Liver (tissue), 9 donors: ENCODE results near the gene MCEMP1. TPM values are rescaled to one million over a fixed set of nuclear protein-coding genes. Genes with fewer than 3 reads are reported as not detected.

Source experiments
- DNase-seq: peaks from one replicate; pipeline ENCODE4 v3.0.0-alpha.2; 2017; ENCODE audit warnings: low spot score
- H3K27ac ChIP-seq, 2 donors: one replicate each; pipeline ENCODE4 v1.7.0; 2013; ENCODE audit warnings: inconsistent platforms in 2 of 2, low read length in 2 of 2, control low read depth in 1 of 2, low read depth in 1 of 2, mild to moderate bottlenecking in 1 of 2
- H3K27me3 ChIP-seq, 4 donors: one replicate each; pipeline versions ENCODE4 v1.6.1 to v1.7.0; 2013; ENCODE audit warnings: low read length in 3 of 4, inconsistent platforms in 1 of 4, mild to moderate bottlenecking in 1 of 4, moderate library complexity in 1 of 4; ENCODE audit not compliant: control insufficient read depth in 4 of 4, insufficient read depth in 4 of 4
- H3K36me3 ChIP-seq, 4 donors: one replicate each; pipeline versions ENCODE4 v1.6.1 to v1.7.0; 2013; ENCODE audit warnings: low read length in 3 of 4, mild to moderate bottlenecking in 3 of 4, low read depth in 1 of 4, moderate library complexity in 1 of 4; ENCODE audit not compliant: control insufficient read depth in 4 of 4, insufficient read depth in 3 of 4
- H3K4me1 ChIP-seq, 4 donors: one replicate each; pipeline versions ENCODE4 v1.6.1 to v1.7.0; 2013; ENCODE audit warnings: low read length in 3 of 4, mild to moderate bottlenecking in 3 of 4, moderate library complexity in 1 of 4; ENCODE audit not compliant: control insufficient read depth in 4 of 4, insufficient read depth in 4 of 4
- H3K4me3 ChIP-seq, 3 donors: one replicate each; pipeline versions ENCODE4 v1.6.1 to v1.7.0; 2013; ENCODE audit warnings: low read length in 3 of 3, control low read depth in 1 of 3, low read depth in 1 of 3, mild to moderate bottlenecking in 1 of 3
- H3K9ac ChIP-seq, 2 donors: one replicate each; pipeline ENCODE4 v1.7.0; 2013; ENCODE audit warnings: low read length in 2 of 2, mild to moderate bottlenecking in 2 of 2, moderate library complexity in 2 of 2, control low read depth in 1 of 2, low read depth in 1 of 2
- H3K9me3 ChIP-seq, 4 donors: one replicate each; pipeline versions ENCODE4 v1.6.1 to v1.7.0; 2013; ENCODE audit warnings: low read length in 3 of 4; ENCODE audit not compliant: control insufficient read depth in 4 of 4
- EGR1 ChIP-seq, 2 donors: IDR thresholded peaks; 2 replicates each; pipeline ENCODE4 v1.6.1; 2016 to 2018; ENCODE audit warnings: antibody characterized with exemption in 2 of 2, low read depth in 2 of 2
- FOXA1 ChIP-seq: IDR thresholded peaks from 2 replicates; pipeline ENCODE4 v1.6.1; 2016; ENCODE audit warnings: antibody characterized with exemption
- FOXA2 ChIP-seq: IDR thresholded peaks from 2 replicates; pipeline ENCODE4 v1.6.1; 2016; ENCODE audit warnings: antibody characterized with exemption
- GABPA ChIP-seq, 2 donors: IDR thresholded peaks in 1 of 2; conservative IDR thresholded peaks in 1 of 2; 2 replicates each; pipeline ENCODE4 v1.6.1; 2016; ENCODE audit warnings: antibody characterized with exemption in 2 of 2, mild to moderate bottlenecking in 1 of 2, moderate library complexity in 1 of 2
- HNF4A ChIP-seq, 2 donors: conservative IDR thresholded peaks; 2 replicates each; pipeline ENCODE4 v1.6.1; 2016; ENCODE audit warnings: antibody characterized with exemption in 2 of 2, mild to moderate bottlenecking in 2 of 2
- HNF4G ChIP-seq: IDR thresholded peaks from 2 replicates; pipeline ENCODE4 v1.6.1; 2016; ENCODE audit warnings: antibody characterized with exemption
- RAD21 ChIP-seq, 2 donors: IDR thresholded peaks; 2 replicates each; pipeline ENCODE4 v1.6.1; 2016; ENCODE audit warnings: antibody characterized with exemption in 2 of 2, mild to moderate bottlenecking in 2 of 2
- RXRA ChIP-seq, 2 donors: IDR thresholded peaks; 2 replicates each; pipeline ENCODE4 v1.6.1; 2017 to 2018; ENCODE audit warnings: antibody characterized with exemption in 2 of 2, mild to moderate bottlenecking in 1 of 2
- SP1 ChIP-seq: IDR thresholded peaks from 2 replicates; pipeline ENCODE4 v1.6.1; 2018; ENCODE audit warnings: antibody characterized with exemption, mild to moderate bottlenecking
- TAF1 ChIP-seq: conservative IDR thresholded peaks from 2 replicates; pipeline ENCODE4 v1.6.1; 2016; ENCODE audit warnings: antibody characterized with exemption, mild to moderate bottlenecking
- YY1 ChIP-seq: IDR thresholded peaks from 2 replicates; pipeline ENCODE4 v1.6.1; 2016; ENCODE audit warnings: antibody characterized with exemption, mild to moderate bottlenecking
- WGBS: extraction: QIAGEN DNeasy Blood & Tissue Kit; methylation state at CpG from one replicate; pipeline ENCODE4 v1.1.7; 2013; 5-methylcytosine and 5-hydroxymethylcytosine counted together
- polyA plus RNA-seq, 2 donors: library from polyadenylated mRNA; stranded (reverse) in 1 of 2; unstranded in 1 of 2; fragments of 200-250 nt in 1 of 2; fragments of >200 nt in 1 of 2; fragmentation: Nextera tagmentation in 1 of 2; extraction: Ambion mirVana in 1 of 2; gene quantifications; one replicate each; pipeline versions ENCODE4 v1.2.1 to v1.2.3, GENCODE V29; 2013 to 2015
- total RNA-seq, 2 donors: library from RNA; depleted of rRNA; stranded (reverse); fragments of >200 nt; gene quantifications; one replicate each; pipeline ENCODE4 v1.2.3, GENCODE V29; 2014
- TF ChIP-seq, protein P1 (sequence below): IDR thresholded peaks from 2 replicates; pipeline ENCODE4 v1.6.1; 2016; ENCODE audit warnings: antibody characterized with exemption, mild to moderate bottlenecking
- TF ChIP-seq, protein P2 (sequence below): IDR thresholded peaks from 2 replicates; pipeline ENCODE4 v1.6.1; 2016; ENCODE audit warnings: antibody characterized with exemption
- TF ChIP-seq, protein P3 (sequence below): IDR thresholded peaks from 2 replicates; pipeline ENCODE4 v1.6.1; 2016; ENCODE audit warnings: antibody characterized with exemption
- TF ChIP-seq, protein P4 (sequence below): fragments of 150-350 bp; IDR thresholded peaks from 2 replicates; pipeline ENCODE4 v1.5.1; 2017; ENCODE audit warnings: improper control_type of control experiment, low read depth, low read length; ENCODE audit not compliant: missing input control
- TF ChIP-seq, protein P5 (sequence below): IDR thresholded peaks from 2 replicates; pipeline ENCODE4 v1.6.1; 2016; ENCODE audit warnings: antibody characterized with exemption
- donor health status: healthy.
- donor health status: healthy.
- donor health status: healthy.
- donor health status: healthy.
- donor health status: healthy.

MCEMP1 gene
- total and polyA plus RNA-seq, 4 donors: 0.29 to 0.92 (median 0.48) TPM

DNA sequence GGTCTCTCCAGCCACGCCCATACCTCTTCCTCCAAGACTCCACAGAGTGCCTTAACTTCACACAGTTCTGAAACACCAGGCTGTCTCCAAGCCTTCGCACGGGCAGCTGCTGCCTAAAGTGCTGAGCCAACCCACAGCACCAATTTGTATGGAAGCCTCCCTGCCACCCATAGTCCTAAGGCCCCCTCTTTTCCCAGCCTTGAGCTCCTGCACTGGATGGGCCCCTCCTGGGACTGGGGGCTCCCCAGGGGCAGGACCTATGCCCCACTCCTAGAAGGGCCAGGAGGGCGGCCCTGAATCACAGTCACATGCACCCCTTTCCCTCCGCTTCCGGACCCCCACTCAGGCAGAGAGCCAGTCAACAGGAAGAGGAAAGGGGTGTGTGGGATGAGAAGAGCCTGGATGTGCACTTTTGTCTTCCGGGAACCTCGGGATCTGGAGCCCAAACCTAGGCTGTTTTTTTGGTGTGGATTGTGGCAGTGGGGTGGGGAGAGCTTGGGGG lies 30.1 kb downstream of the MCEMP1 start (continued):
- TF ChIP-seq YY1: no peak

DNA sequence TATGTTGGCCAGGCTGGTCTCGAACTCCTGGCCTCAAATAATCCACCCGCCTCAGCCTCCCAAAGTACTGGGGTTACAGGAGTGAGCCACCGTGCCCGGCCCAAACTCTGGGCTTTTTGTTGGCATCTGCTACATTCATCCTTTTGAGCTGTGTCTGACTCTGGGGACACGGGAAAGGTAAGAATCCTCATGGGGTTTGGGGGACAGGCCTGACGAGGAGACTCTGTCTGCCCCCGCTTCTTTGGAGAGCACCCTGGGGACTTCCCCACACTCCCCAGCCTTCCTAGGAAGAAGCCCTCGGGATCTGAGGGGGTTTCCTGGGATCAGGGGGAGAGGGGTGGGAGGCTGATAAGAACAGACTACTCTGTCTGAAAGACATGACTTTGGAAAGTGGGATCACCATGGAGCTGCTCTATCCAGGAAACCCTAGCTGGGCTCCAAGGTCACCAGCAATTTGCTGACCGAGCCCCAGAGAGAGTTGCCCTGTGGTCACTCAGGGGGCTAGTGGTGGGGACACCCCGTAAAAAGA lies 33.1 kb downstream of the MCEMP1 start:
- H3K4me1 ChIP-seq: no peaks in the 10 kb centered on the region
- DNase-seq: no peak
- H3K27me3 ChIP-seq: no peaks in the 10 kb centered on the region
- 78% methylated on average over 10 of the region's 10 CpGs for WGBS
- TF ChIP-seq RXRA (IDR thresholded peaks at IDR 0.05): no peak
- TF ChIP-seq RAD21 (IDR thresholded peaks at IDR 0.05): no peak
- no peak for TF ChIP-seq FOXA2
- TF ChIP-seq YY1: no peak
- TF ChIP-seq, protein P1, sequence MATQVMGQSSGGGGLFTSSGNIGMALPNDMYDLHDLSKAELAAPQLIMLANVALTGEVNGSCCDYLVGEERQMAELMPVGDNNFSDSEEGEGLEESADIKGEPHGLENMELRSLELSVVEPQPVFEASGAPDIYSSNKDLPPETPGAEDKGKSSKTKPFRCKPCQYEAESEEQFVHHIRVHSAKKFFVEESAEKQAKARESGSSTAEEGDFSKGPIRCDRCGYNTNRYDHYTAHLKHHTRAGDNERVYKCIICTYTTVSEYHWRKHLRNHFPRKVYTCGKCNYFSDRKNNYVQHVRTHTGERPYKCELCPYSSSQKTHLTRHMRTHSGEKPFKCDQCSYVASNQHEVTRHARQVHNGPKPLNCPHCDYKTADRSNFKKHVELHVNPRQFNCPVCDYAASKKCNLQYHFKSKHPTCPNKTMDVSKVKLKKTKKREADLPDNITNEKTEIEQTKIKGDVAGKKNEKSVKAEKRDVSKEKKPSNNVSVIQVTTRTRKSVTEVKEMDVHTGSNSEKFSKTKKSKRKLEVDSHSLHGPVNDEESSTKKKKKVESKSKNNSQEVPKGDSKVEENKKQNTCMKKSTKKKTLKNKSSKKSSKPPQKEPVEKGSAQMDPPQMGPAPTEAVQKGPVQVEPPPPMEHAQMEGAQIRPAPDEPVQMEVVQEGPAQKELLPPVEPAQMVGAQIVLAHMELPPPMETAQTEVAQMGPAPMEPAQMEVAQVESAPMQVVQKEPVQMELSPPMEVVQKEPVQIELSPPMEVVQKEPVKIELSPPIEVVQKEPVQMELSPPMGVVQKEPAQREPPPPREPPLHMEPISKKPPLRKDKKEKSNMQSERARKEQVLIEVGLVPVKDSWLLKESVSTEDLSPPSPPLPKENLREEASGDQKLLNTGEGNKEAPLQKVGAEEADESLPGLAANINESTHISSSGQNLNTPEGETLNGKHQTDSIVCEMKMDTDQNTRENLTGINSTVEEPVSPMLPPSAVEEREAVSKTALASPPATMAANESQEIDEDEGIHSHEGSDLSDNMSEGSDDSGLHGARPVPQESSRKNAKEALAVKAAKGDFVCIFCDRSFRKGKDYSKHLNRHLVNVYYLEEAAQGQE: no peak
- TF ChIP-seq, protein P2, sequence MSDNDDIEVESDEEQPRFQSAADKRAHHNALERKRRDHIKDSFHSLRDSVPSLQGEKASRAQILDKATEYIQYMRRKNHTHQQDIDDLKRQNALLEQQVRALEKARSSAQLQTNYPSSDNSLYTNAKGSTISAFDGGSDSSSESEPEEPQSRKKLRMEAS: no peak
- no peak for TF ChIP-seq HNF4G
- no peak overlapping the region for H3K9ac ChIP-seq
- H3K36me3 ChIP-seq: no peaks in the 10 kb centered on the region
- no peak overlapping the region for H3K27ac ChIP-seq
- no peak overlapping the region for H3K4me3 ChIP-seq
- H3K9me3 ChIP-seq: no peaks in the 10 kb centered on the region

DNA sequence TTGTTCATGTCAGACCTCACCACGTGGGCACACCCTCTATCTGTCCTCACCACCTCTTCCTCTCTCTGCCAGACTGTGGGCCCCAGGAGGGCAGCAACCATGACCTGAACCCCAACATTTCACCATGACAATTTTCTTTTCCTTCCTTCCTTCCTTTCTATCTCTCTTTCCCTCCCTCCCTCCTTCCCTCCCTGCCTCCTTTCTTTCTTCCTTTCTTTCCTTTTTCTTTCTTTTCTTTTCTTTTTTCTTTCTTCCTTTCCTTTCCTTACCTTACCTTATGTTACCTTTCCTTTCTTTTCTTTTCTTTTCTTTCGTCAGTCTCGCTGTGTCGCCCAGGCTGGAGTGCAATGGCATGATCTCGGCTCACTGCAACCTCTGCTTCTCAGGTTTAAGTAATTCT lies 33.7 kb downstream of the MCEMP1 start:
- H3K9me3 ChIP-seq: no peaks in the 10 kb centered on the region
- no peak overlapping the region for H3K4me3 ChIP-seq
- no peak overlapping the region for H3K27ac ChIP-seq
- H3K4me1 ChIP-seq: no peaks in the 10 kb centered on the region
- no peak for DNase-seq
- TF ChIP-seq, protein P3, sequence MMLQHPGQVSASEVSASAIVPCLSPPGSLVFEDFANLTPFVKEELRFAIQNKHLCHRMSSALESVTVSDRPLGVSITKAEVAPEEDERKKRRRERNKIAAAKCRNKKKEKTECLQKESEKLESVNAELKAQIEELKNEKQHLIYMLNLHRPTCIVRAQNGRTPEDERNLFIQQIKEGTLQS: no peak
- TF ChIP-seq SP1 (no peak), HNF4G (no peak), FOXA1 (no peak), FOXA2 (no peak), TAF1 (no peak), RXRA (IDR thresholded peaks at IDR 0.05) (no peak), GABPA (IDR thresholded peaks at IDR 0.05 in 1 of 2, conservative IDR thresholded peaks at IDR 0.05 in 1 of 2) (no peak), EGR1 (IDR thresholded peaks at IDR 0.05; ENCODE audit: low read depth in 2 of 2) (no peak), YY1 (no peak), HNF4A (conservative IDR thresholded peaks at IDR 0.05) (no peak), RAD21 (IDR thresholded peaks at IDR 0.05) (no peak)
- TF ChIP-seq, protein P4, sequence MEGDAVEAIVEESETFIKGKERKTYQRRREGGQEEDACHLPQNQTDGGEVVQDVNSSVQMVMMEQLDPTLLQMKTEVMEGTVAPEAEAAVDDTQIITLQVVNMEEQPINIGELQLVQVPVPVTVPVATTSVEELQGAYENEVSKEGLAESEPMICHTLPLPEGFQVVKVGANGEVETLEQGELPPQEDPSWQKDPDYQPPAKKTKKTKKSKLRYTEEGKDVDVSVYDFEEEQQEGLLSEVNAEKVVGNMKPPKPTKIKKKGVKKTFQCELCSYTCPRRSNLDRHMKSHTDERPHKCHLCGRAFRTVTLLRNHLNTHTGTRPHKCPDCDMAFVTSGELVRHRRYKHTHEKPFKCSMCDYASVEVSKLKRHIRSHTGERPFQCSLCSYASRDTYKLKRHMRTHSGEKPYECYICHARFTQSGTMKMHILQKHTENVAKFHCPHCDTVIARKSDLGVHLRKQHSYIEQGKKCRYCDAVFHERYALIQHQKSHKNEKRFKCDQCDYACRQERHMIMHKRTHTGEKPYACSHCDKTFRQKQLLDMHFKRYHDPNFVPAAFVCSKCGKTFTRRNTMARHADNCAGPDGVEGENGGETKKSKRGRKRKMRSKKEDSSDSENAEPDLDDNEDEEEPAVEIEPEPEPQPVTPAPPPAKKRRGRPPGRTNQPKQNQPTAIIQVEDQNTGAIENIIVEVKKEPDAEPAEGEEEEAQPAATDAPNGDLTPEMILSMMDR: no peak
- TF ChIP-seq, protein P1: no peak
- TF ChIP-seq, protein P5, sequence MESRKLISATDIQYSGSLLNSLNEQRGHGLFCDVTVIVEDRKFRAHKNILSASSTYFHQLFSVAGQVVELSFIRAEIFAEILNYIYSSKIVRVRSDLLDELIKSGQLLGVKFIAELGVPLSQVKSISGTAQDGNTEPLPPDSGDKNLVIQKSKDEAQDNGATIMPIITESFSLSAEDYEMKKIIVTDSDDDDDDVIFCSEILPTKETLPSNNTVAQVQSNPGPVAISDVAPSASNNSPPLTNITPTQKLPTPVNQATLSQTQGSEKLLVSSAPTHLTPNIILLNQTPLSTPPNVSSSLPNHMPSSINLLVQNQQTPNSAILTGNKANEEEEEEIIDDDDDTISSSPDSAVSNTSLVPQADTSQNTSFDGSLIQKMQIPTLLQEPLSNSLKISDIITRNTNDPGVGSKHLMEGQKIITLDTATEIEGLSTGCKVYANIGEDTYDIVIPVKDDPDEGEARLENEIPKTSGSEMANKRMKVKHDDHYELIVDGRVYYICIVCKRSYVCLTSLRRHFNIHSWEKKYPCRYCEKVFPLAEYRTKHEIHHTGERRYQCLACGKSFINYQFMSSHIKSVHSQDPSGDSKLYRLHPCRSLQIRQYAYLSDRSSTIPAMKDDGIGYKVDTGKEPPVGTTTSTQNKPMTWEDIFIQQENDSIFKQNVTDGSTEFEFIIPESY: no peak
- no peak overlapping the region for H3K9ac ChIP-seq
- no peaks in the 10 kb centered on the region for H3K27me3 ChIP-seq
- H3K36me3 ChIP-seq: no peaks in the 10 kb centered on the region
- WGBS: 77% methylated on average over 5 of the region's 5 CpGs
